ENCODE measurements around the gene SFXN1.

Gene SFXN1

GRCh38 chr5:175465282-175465681 lies 13.1 kb upstream of the SFXN1 start:
- DNase-seq (ENCODE audit: low read depth in 2 of 2): no peak

GRCh38 chr5:175466700-175467318 lies 11.6 kb upstream of the SFXN1 start:
- DNase-seq (ENCODE audit: low read depth in 2 of 2): no peak

GRCh38 chr5:175467983-175468690 lies 10.2 kb upstream of the SFXN1 start:
- no peak for DNase-seq (ENCODE audit: low read depth in 2 of 2)

GRCh38 chr5:175468892-175469291 lies 9.5 kb upstream of the SFXN1 start:
- DNase-seq (ENCODE audit: low read depth in 2 of 2): no peak

- DNase-seq (ENCODE audit: low read depth in 2 of 2): no peak
Observed at GRCh38 chr5:175469916-175470315, 8.4 kb upstream of the SFXN1 start.

- no peak for DNase-seq (ENCODE audit: low read depth in 2 of 2)
Observed at GRCh38 chr5:175470781-175471180, 7.6 kb upstream of the SFXN1 start.

GRCh38 chr5:175471196-175471595 lies 7.2 kb upstream of the SFXN1 start:
- no peak for DNase-seq (ENCODE audit: low read depth in 2 of 2)

GRCh38 chr5:175471628-175472027 lies 6.7 kb upstream of the SFXN1 start:
- DNase-seq (ENCODE audit: low read depth in 2 of 2): no peak

- DNase-seq (ENCODE audit: low read depth in 2 of 2): no peak
Observed at GRCh38 chr5:175472378-175472777, 6.0 kb upstream of the SFXN1 start.

GRCh38 chr5:175475248-175475647 lies 3.1 kb upstream of the SFXN1 start:
- DNase-seq (ENCODE audit: low read depth in 2 of 2): no peak

- DNase-seq (ENCODE audit: low read depth in 2 of 2): no peak
Observed at GRCh38 chr5:175477440-175477839, 920 bp upstream of the SFXN1 start.

GRCh38 chr5:175478008-175478383 lies 364 bp upstream of the SFXN1 start:
- no peak for DNase-seq (ENCODE audit: low read depth in 2 of 2)

GRCh38 chr5:175479125-175479881 lies 943 bp downstream of the SFXN1 start:
- no peak for DNase-seq (ENCODE audit: low read depth in 2 of 2)

- DNase-seq (ENCODE audit: low read depth in 2 of 2): no peak
Observed at GRCh38 chr5:175483337-175483736, 5.0 kb downstream of the SFXN1 start.

- DNase-seq (ENCODE audit: low read depth in 2 of 2): no peak
Observed at GRCh38 chr5:175484322-175484721, 6.0 kb downstream of the SFXN1 start.

GRCh38 chr5:175484829-175485228 lies 6.5 kb downstream of the SFXN1 start:
- no peak for DNase-seq (ENCODE audit: low read depth in 2 of 2)

- DNase-seq (ENCODE audit: low read depth in 2 of 2): no peak
Observed at GRCh38 chr5:175485631-175486030, 7.3 kb downstream of the SFXN1 start.

- DNase-seq (ENCODE audit: low read depth in 2 of 2): no peak
Observed at GRCh38 chr5:175487514-175488222, 9.3 kb downstream of the SFXN1 start.

GRCh38 chr5:175489693-175490443 lies 11.5 kb downstream of the SFXN1 start:
- DNase-seq (ENCODE audit: low read depth in 2 of 2): no peak

GRCh38 chr5:175491223-175491622 lies 12.9 kb downstream of the SFXN1 start:
- no peak for DNase-seq (ENCODE audit: low read depth in 2 of 2)

GRCh38 chr5:175493260-175493659 lies 14.9 kb downstream of the SFXN1 start:
- no peak for DNase-seq (ENCODE audit: low read depth in 2 of 2)

- no peak for DNase-seq (ENCODE audit: low read depth in 2 of 2)
Observed at GRCh38 chr5:175493726-175494125, 15.4 kb downstream of the SFXN1 start.
